HEK293 (cell line): Measurements from ENCODE around the gene TAPBP.

Experiments used
- EGR2 ChIP-seq: fragments of 450-650 bp; formaldehyde crosslinking; IDR thresholded peaks from 2 replicates; pipeline ENCODE4 v1.5.1; 2016; ENCODE audit warnings: low read depth, missing biosample characterization, missing genetic modification characterization
- REPIN1 ChIP-seq: fragments of 450-650 bp; formaldehyde crosslinking; IDR thresholded peaks from 2 replicates; pipeline ENCODE4 v1.5.1; 2017; ENCODE audit warnings: missing biosample characterization, missing genetic modification characterization, low read depth
- SP7 ChIP-seq: fragments of 450-650 bp; formaldehyde crosslinking; IDR thresholded peaks from 2 replicates; pipeline ENCODE4 v1.5.1; 2016; ENCODE audit warnings: missing biosample characterization, missing genetic modification characterization
- ZNF132 ChIP-seq: fragments of 450-650 bp; formaldehyde crosslinking; IDR thresholded peaks from 2 replicates; pipeline ENCODE4 v1.5.1; 2017; ENCODE audit warnings: missing biosample characterization, missing genetic modification characterization, borderline replicate concordance
- ZNF2 ChIP-seq: fragments of 450-650 bp; formaldehyde crosslinking; IDR thresholded peaks from 2 replicates; pipeline ENCODE4 v1.5.1; 2016; ENCODE audit warnings: missing biosample characterization, missing genetic modification characterization
- ZNF24 ChIP-seq: fragments of 450-650 bp; formaldehyde crosslinking; IDR thresholded peaks from 2 replicates; pipeline ENCODE4 v1.5.1; 2016; ENCODE audit warnings: missing biosample characterization, missing genetic modification characterization
- ZNF529 ChIP-seq: fragments of 450-650 bp; formaldehyde crosslinking; IDR thresholded peaks from 2 replicates; pipeline ENCODE4 v1.5.1; 2017; ENCODE audit warnings: missing genetic modification characterization, missing biosample characterization; ENCODE audit not compliant: insufficient replicate concordance
- ZXDB ChIP-seq: fragments of 450-650 bp; formaldehyde crosslinking; IDR thresholded peaks from 2 replicates; pipeline ENCODE4 v1.5.1; 2016; ENCODE audit warnings: missing biosample characterization, missing genetic modification characterization
- TF ChIP-seq, protein P1 (sequence below): fragments of 450-650 bp; formaldehyde crosslinking; IDR thresholded peaks from 2 replicates; pipeline ENCODE4 v1.5.1; 2016; ENCODE audit warnings: missing biosample characterization, missing genetic modification characterization
- TF ChIP-seq, protein P2 (sequence below): fragments of 450-650 bp; formaldehyde crosslinking; conservative IDR thresholded peaks from 2 replicates; pipeline ENCODE4 v1.5.1; 2016; ENCODE audit warnings: low read depth, missing biosample characterization, missing genetic modification characterization
- TF ChIP-seq, protein P3 (sequence below): fragments of 450-650 bp; formaldehyde crosslinking; IDR thresholded peaks from 2 replicates; pipeline ENCODE4 v1.5.1; 2017; ENCODE audit warnings: missing biosample characterization, missing genetic modification characterization
- TF ChIP-seq, protein P4 (sequence below): fragments of 450-650 bp; IDR thresholded peaks from 2 replicates; pipeline ENCODE4 v1.5.1; 2018; ENCODE audit warnings: missing biosample characterization, mild to moderate bottlenecking, missing genetic modification characterization
- TF ChIP-seq, protein P5 (sequence below): fragments of 450-650 bp; formaldehyde crosslinking; IDR thresholded peaks from 2 replicates; pipeline ENCODE4 v1.5.1; 2016; ENCODE audit warnings: missing biosample characterization, missing genetic modification characterization
- TF ChIP-seq, protein P6 (sequence below): fragments of 450-650 bp; formaldehyde crosslinking; IDR thresholded peaks from 2 replicates; pipeline ENCODE4 v1.5.1; 2016; ENCODE audit warnings: missing biosample characterization, missing genetic modification characterization
- TF ChIP-seq, protein P7 (sequence below): fragments of 450-650 bp; formaldehyde crosslinking; IDR thresholded peaks from 2 replicates; pipeline ENCODE4 v1.5.1; 2016; ENCODE audit warnings: missing biosample characterization, missing genetic modification characterization
- TF ChIP-seq, protein P8 (sequence below): fragments of 450-650 bp; formaldehyde crosslinking; IDR thresholded peaks from 2 replicates; pipeline ENCODE4 v1.5.1; 2017; ENCODE audit warnings: missing biosample characterization, mild to moderate bottlenecking, missing genetic modification characterization, moderate library complexity

TAPBP gene

DNA sequence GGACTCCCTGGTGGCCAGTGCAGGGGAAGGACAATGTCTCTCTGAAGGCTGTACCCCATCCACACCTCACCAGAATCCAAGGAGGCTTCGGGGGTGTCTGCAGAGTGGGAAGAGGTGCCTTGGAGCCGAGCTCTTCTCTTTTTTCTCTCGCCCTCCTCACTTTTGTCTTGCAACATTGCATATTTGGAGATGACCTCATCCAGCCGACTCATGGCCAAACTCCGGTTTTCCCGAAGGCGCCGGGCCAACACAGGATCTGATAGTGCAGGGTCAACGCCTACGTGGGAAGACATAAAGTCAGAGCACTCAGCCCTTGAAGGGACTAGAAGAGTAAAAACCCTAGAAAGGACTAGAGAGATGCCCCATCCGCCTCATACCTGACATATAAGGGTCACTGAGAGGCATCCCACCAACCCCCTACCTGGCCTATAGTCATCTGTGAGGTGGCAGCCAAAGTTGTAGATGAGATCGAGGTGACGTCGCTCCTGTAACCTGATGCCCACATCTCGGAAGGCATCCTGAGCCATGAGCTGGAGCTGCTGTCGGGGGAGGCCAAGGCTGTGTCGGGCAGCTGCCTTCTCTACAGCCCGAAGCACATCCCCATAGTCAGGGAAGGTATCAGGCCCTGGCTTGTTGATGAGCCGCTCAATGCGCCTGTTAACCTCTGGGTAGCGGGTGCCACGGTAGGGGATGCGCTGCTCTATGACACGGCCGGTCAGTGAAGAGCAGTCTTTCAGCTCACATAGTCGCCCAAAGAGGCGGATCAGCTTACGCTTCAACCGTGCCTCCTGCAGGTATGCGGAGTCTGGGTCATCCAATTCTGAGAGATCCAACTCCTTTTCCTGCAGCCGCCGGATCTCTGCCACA is 6.7 kb upstream of the TAPBP start (continued):
- TF ChIP-seq, protein P1, sequence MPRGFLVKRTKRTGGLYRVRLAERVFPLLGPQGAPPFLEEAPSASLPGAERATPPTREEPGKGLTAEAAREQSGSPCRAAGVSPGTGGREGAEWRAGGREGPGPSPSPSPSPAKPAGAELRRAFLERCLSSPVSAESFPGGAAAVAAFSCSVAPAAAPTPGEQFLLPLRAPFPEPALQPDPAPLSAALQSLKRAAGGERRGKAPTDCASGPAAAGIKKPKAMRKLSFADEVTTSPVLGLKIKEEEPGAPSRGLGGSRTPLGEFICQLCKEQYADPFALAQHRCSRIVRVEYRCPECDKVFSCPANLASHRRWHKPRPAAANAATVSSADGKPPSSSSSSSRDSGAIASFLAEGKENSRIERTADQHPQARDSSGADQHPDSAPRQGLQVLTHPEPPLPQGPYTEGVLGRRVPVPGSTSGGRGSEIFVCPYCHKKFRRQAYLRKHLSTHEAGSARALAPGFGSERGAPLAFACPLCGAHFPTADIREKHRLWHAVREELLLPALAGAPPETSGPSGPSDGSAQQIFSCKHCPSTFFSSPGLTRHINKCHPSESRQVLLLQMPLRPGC (tag by site-specific recombination) = peak; percentile 63; the same call in 1 of the 2 replicates
- TF ChIP-seq SP7 (tag by site-specific recombination) (peak; percentile 86), ZNF24 (peak; percentile 76; the same call in 1 of the 2 replicates), ZNF529 (no peak), ZNF2 (tag by site-specific recombination) (peak; percentile 57; the same call in 1 of the 2 replicates), ZXDB (tag by site-specific recombination) (peak; percentile 65), EGR2 (tag by site-specific recombination) (0 out of 2 replicates have a peak, but pooled peaks have one; percentile 33), ZNF132 (tag by site-specific recombination) (no peak), REPIN1 (tag by site-specific recombination) (0 out of 2 replicates have a peak, but pooled peaks have one; percentile 78)
- TF ChIP-seq, protein P2, sequence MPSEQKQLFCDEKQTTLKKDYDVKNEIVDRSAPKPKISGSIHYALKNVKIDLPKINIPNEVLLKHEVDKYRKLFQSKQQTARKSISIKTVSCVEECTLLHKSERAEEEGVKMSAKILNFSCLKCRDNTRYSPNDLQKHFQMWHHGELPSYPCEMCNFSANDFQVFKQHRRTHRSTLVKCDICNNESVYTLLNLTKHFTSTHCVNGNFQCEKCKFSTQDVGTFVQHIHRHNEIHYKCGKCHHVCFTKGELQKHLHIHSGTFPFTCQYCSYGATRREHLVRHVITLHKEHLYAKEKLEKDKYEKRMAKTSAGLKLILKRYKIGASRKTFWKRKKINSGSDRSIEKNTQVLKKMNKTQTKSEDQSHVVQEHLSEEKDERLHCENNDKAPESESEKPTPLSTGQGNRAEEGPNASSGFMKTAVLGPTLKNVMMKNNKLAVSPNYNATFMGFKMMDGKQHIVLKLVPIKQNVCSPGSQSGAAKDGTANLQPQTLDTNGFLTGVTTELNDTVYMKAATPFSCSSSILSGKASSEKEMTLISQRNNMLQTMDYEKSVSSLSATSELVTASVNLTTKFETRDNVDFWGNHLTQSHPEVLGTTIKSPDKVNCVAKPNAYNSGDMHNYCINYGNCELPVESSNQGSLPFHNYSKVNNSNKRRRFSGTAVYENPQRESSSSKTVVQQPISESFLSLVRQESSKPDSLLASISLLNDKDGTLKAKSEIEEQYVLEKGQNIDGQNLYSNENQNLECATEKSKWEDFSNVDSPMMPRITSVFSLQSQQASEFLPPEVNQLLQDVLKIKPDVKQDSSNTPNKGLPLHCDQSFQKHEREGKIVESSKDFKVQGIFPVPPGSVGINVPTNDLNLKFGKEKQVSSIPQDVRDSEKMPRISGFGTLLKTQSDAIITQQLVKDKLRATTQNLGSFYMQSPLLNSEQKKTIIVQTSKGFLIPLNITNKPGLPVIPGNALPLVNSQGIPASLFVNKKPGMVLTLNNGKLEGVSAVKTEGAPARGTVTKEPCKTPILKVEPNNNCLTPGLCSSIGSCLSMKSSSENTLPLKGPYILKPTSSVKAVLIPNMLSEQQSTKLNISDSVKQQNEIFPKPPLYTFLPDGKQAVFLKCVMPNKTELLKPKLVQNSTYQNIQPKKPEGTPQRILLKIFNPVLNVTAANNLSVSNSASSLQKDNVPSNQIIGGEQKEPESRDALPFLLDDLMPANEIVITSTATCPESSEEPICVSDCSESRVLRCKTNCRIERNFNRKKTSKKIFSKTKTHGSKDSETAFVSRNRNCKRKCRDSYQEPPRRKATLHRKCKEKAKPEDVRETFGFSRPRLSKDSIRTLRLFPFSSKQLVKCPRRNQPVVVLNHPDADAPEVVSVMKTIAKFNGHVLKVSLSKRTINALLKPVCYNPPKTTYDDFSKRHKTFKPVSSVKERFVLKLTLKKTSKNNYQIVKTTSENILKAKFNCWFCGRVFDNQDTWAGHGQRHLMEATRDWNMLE (tag by site-specific recombination) = 0 out of 2 replicates have a peak, but pooled peaks have one; percentile 38
- TF ChIP-seq, protein P3, sequence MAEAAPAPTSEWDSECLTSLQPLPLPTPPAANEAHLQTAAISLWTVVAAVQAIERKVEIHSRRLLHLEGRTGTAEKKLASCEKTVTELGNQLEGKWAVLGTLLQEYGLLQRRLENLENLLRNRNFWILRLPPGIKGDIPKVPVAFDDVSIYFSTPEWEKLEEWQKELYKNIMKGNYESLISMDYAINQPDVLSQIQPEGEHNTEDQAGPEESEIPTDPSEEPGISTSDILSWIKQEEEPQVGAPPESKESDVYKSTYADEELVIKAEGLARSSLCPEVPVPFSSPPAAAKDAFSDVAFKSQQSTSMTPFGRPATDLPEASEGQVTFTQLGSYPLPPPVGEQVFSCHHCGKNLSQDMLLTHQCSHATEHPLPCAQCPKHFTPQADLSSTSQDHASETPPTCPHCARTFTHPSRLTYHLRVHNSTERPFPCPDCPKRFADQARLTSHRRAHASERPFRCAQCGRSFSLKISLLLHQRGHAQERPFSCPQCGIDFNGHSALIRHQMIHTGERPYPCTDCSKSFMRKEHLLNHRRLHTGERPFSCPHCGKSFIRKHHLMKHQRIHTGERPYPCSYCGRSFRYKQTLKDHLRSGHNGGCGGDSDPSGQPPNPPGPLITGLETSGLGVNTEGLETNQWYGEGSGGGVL (tag by site-specific recombination) = 0 out of 2 replicates have a peak, but pooled peaks have one; percentile 9
- TF ChIP-seq, protein P4, sequence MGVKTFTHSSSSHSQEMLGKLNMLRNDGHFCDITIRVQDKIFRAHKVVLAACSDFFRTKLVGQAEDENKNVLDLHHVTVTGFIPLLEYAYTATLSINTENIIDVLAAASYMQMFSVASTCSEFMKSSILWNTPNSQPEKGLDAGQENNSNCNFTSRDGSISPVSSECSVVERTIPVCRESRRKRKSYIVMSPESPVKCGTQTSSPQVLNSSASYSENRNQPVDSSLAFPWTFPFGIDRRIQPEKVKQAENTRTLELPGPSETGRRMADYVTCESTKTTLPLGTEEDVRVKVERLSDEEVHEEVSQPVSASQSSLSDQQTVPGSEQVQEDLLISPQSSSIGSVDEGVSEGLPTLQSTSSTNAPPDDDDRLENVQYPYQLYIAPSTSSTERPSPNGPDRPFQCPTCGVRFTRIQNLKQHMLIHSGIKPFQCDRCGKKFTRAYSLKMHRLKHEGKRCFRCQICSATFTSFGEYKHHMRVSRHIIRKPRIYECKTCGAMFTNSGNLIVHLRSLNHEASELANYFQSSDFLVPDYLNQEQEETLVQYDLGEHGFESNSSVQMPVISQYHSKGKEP (tag by site-specific recombination) = peak; percentile 35; the same call in 1 of the 2 replicates
- TF ChIP-seq, protein P5, sequence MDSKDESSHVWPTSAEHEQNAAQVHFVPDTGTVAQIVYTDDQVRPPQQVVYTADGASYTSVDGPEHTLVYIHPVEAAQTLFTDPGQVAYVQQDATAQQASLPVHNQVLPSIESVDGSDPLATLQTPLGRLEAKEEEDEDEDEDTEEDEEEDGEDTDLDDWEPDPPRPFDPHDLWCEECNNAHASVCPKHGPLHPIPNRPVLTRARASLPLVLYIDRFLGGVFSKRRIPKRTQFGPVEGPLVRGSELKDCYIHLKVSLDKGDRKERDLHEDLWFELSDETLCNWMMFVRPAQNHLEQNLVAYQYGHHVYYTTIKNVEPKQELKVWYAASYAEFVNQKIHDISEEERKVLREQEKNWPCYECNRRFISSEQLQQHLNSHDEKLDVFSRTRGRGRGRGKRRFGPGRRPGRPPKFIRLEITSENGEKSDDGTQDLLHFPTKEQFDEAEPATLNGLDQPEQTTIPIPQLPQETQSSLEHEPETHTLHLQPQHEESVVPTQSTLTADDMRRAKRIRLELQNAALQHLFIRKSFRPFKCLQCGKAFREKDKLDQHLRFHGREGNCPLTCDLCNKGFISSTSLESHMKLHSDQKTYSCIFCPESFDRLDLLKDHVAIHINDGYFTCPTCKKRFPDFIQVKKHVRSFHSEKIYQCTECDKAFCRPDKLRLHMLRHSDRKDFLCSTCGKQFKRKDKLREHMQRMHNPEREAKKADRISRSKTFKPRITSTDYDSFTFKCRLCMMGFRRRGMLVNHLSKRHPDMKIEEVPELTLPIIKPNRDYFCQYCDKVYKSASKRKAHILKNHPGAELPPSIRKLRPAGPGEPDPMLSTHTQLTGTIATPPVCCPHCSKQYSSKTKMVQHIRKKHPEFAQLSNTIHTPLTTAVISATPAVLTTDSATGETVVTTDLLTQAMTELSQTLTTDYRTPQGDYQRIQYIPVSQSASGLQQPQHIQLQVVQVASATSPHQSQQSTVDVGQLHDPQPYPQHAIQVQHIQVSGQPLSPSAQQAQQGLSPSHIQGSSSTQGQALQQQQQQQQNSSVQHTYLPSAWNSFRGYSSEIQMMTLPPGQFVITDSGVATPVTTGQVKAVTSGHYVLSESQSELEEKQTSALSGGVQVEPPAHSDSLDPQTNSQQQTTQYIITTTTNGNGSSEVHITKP (tag by site-specific recombination) = peak; percentile 56
- TF ChIP-seq, protein P6, sequence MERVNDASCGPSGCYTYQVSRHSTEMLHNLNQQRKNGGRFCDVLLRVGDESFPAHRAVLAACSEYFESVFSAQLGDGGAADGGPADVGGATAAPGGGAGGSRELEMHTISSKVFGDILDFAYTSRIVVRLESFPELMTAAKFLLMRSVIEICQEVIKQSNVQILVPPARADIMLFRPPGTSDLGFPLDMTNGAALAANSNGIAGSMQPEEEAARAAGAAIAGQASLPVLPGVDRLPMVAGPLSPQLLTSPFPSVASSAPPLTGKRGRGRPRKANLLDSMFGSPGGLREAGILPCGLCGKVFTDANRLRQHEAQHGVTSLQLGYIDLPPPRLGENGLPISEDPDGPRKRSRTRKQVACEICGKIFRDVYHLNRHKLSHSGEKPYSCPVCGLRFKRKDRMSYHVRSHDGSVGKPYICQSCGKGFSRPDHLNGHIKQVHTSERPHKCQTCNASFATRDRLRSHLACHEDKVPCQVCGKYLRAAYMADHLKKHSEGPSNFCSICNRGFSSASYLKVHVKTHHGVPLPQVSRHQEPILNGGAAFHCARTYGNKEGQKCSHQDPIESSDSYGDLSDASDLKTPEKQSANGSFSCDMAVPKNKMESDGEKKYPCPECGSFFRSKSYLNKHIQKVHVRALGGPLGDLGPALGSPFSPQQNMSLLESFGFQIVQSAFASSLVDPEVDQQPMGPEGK (tag by site-specific recombination) = peak; percentile 76
- TF ChIP-seq, protein P7, sequence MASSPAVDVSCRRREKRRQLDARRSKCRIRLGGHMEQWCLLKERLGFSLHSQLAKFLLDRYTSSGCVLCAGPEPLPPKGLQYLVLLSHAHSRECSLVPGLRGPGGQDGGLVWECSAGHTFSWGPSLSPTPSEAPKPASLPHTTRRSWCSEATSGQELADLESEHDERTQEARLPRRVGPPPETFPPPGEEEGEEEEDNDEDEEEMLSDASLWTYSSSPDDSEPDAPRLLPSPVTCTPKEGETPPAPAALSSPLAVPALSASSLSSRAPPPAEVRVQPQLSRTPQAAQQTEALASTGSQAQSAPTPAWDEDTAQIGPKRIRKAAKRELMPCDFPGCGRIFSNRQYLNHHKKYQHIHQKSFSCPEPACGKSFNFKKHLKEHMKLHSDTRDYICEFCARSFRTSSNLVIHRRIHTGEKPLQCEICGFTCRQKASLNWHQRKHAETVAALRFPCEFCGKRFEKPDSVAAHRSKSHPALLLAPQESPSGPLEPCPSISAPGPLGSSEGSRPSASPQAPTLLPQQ (tag by site-specific recombination) = peak; percentile 78
- TF ChIP-seq, protein P8, sequence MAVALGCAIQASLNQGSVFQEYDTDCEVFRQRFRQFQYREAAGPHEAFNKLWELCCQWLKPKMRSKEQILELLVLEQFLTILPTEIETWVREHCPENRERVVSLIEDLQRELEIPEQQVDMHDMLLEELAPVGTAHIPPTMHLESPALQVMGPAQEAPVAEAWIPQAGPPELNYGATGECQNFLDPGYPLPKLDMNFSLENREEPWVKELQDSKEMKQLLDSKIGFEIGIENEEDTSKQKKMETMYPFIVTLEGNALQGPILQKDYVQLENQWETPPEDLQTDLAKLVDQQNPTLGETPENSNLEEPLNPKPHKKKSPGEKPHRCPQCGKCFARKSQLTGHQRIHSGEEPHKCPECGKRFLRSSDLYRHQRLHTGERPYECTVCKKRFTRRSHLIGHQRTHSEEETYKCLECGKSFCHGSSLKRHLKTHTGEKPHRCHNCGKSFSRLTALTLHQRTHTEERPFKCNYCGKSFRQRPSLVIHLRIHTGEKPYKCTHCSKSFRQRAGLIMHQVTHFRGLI (tag by site-specific recombination) = peak; percentile 24; the same call in 1 of the 2 replicates
